Psoas muscle (tissue), 8 donors: ENCODE data around the gene PIP5K1B. TPM values are rescaled to one million over a fixed set of nuclear protein-coding genes. Genes with fewer than 3 reads are reported as not detected.

Experiments
- ATAC-seq, 4 donors: fragments of 200-7000 bp; cut with Tn5 transposase; one replicate each; pipeline ENCODE4 v1.9.1; 2020; ENCODE audit warnings: moderate library complexity in 3 of 4, mild to moderate bottlenecking in 2 of 4
- DNase-seq, 2 donors: peaks; one replicate each; pipeline ENCODE4 v3.0.0-alpha.2; 2020
- H3K27ac ChIP-seq: fragments of 200-600 bp; one replicate; pipeline ENCODE4 v1.8.0; 2022
- H3K27me3 ChIP-seq, 3 donors: fragments of 200-600 bp in 1 of 3; one replicate each; pipeline versions ENCODE4 v1.6.1 to v1.8.0; 2013 to 2022; ENCODE audit warnings: low read length in 2 of 3, mild to moderate bottlenecking in 2 of 3, moderate library complexity in 1 of 3; ENCODE audit not compliant: insufficient read depth in 3 of 3
- H3K36me3 ChIP-seq, 2 donors: fragments of 200-600 bp in 1 of 2; one replicate each; pipeline versions ENCODE4 v1.6.1 to v1.8.0; 2013 to 2022; ENCODE audit warnings: low read depth in 1 of 2, mild to moderate bottlenecking in 1 of 2, moderate library complexity in 1 of 2; ENCODE audit not compliant: insufficient read depth in 1 of 2
- H3K4me1 ChIP-seq: fragments of 200-600 bp; one replicate; pipeline ENCODE4 v1.8.0; 2022
- H3K4me3 ChIP-seq: fragments of 200-600 bp; one replicate; pipeline ENCODE4 v1.8.0; 2022; ENCODE audit warnings: mild to moderate bottlenecking
- H3K9me3 ChIP-seq: fragments of 200-600 bp; one replicate; pipeline ENCODE4 v1.8.0; 2022
- WGBS, 3 donors: extraction: QIAGEN DNeasy Blood & Tissue Kit; methylation state at CpG; one replicate each; pipeline versions ENCODE4 v1.1.6 to v1.1.7; 2013; 5-methylcytosine and 5-hydroxymethylcytosine counted together
- intact Hi-C, 2 donors: fragments of 100-400 bp; cut with DNase I; formaldehyde crosslinking; loops; one replicate each; pipeline versions ENCODE4 v1.11.0 to v1.14.2; 2022
- polyA plus RNA-seq, 3 donors: library from polyadenylated mRNA; stranded (reverse); fragments of 200-250 nt; gene quantifications; one replicate each; pipeline ENCODE4 v1.2.3, GENCODE V29; 2013
- total RNA-seq, 4 donors: library from RNA; stranded (reverse); fragmentation: NEBNext Ultra II Directional in 2 of 4; extraction: Animal tissue kit (Norgen Biotek cat#: 25700) in 2 of 4; gene quantifications; one replicate each; pipeline versions ENCODE4 v1.2.1 to v1.2.4, GENCODE V29; 2021 to 2023
- TF ChIP-seq, protein P1 (sequence below): fragments of 200-600 bp; IDR thresholded peaks from one replicate; pipeline ENCODE4 v1.8.0; 2022; ENCODE audit warnings: antibody characterized with exemption
- donor health status: healthy with polysubstance abuse.
- donor health status: DM: no; HTN: no; CAD: no; lungs with moderate emphysema.
- donor health status: Bipolar disorder and iron deficiency.
- donor health status: healthy.
- donor health status: DM: yes; HTN: yes; CAD: no.
- donor health status: DM: no; HTN: no; CAD: no.
- donor health status: DM: no; HTN: no; CAD: no.
- donor health status: DM: yes; HTN: yes; CAD: no.

Gene PIP5K1B
- total and polyA plus RNA-seq, 7 donors, result 0.48 to 2.5 (median 1.7) TPM

DNA sequence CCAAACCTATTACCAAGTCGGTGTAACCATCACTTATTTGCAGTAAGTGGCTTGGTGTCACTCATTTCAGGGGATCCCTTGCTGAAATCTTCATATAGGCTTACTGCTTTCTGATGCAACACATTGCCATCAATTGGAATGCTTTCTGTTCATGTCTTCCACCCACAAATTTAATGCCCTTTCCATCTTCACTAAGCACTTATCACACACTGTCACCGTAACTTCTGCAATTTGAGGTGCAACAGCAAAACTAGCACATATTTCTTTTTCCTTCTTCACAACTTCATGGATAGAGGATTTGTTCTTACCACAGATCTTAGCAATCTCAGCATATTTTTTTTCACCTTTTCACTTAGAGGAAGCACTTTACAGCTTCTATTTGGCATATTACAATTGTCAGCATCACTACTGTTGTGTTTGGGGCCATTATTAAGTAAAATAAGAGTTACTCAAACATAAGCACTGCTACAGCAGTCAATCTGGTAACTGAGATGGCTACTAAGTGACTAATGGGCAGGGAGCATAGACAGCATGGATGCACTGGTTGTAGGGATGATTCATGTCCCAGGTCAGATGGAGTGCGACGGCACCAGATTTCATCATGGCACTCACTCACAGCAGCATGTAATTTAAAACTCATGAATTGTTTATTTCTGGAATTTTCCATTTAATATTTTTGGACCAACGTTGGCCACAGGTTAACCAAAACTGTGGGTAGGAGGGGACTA lies 70.1 kb downstream of the PIP5K1B start:
- Histone ChIP-seq H3K36me3 (no peaks in the 10 kb centered on the region), H3K27ac (no peak overlapping the region), H3K9me3 (no peaks in the 10 kb centered on the region), H3K27me3 (peaks cover 0 to 2% (median 0%) of the 10 kb centered on the region in 3 donors), H3K4me3 (no peak overlapping the region), H3K4me1 (peaks cover 6% of the 10 kb centered on the region)
- ATAC-seq (peak in 3 of 4 donors; percentile 57 to 65 (median 61)), DNase-seq (peak in 1 of 2 donors; percentile 46)
- TF ChIP-seq, protein P1, sequence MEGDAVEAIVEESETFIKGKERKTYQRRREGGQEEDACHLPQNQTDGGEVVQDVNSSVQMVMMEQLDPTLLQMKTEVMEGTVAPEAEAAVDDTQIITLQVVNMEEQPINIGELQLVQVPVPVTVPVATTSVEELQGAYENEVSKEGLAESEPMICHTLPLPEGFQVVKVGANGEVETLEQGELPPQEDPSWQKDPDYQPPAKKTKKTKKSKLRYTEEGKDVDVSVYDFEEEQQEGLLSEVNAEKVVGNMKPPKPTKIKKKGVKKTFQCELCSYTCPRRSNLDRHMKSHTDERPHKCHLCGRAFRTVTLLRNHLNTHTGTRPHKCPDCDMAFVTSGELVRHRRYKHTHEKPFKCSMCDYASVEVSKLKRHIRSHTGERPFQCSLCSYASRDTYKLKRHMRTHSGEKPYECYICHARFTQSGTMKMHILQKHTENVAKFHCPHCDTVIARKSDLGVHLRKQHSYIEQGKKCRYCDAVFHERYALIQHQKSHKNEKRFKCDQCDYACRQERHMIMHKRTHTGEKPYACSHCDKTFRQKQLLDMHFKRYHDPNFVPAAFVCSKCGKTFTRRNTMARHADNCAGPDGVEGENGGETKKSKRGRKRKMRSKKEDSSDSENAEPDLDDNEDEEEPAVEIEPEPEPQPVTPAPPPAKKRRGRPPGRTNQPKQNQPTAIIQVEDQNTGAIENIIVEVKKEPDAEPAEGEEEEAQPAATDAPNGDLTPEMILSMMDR, result no peak
- intact Hi-C loops, result loop anchor here in 1 of 2 donors (10.0 kb wide), 1 partner anchor 70 kb away; the partner anchor contains the start of gene PIP5K1B
- 50 to 61% (median 58%) methylated on average over 5 of the region's 5 CpGs for WGBS, 3 donors

DNA sequence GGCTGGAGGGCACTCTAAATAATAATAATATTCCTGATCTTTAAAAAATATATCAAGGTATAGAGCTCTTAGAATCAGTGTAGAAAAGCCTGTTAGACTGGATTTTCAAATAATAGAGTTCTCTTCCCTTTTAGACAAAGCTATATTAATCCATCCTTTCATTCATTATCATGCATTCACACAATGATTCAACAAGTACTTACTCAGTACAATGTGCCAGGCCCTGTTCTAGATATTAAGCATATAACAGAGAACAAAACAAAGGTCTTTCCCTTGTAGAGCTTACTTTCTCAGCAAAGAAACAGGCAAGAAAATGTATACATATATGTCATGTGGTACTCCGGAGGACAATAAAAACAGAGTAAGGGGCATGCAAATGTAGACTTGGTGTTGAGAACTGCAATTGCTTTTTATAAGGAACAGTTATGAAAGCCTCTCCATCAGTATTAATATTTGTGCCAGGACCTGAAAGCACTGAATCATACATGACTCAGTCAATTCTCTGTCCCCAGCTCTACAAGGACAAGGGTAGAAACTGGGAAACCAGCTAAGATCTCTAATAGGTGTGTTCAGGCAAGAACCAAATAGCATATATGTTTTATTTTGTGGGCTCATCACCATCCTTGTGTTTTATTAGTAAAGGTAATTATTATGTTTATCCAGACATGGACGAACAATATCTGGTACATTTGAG lies 72.2 kb downstream of the PIP5K1B start:
- H3K27ac ChIP-seq, result no peak overlapping the region
- intact Hi-C loops, result loop anchor here in 1 of 2 donors (10.0 kb wide), 1 partner anchor 72 kb away; the partner anchor contains the start of gene PIP5K1B
- TF ChIP-seq, protein P1, result no peak
- 92 to 96% (median 93%) methylated on average over 2 of the region's 2 CpGs for whole genome bisulfite sequencing, 3 donors
- H3K4me3 ChIP-seq, result no peak overlapping the region
- DNase-seq (no peak), ATAC-seq (no peak)
- H3K9me3 ChIP-seq, result no peaks in the 10 kb centered on the region
- H3K36me3 ChIP-seq, result no peaks in the 10 kb centered on the region
- peaks cover 21% of the 10 kb centered on the region for H3K4me1 ChIP-seq
- H3K27me3 ChIP-seq, result peaks cover 0 to 2% (median 0%) of the 10 kb centered on the region in 3 donors

DNA sequence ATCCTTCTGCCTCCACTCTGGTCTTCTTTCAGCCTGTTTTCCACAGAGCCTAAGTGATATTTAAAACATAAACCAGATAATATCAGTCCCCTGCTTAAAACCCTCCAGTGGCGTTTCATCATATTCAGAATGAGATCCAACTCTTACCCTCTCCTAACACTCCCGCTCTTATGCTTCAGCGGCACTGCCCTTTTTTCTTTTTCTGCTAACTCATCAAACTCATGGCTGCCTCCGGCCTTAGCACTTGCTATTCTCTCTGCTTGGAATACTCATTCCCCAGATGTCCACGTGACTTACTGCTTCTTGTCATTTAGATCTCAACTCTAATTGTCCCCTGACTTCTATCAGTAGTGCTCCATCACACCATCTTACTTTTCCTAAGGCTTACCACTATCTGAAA lies 73.6 kb downstream of the PIP5K1B start:
- Histone ChIP-seq H3K27me3 (no peaks in the 10 kb centered on the region), H3K4me3 (no peak overlapping the region), H3K27ac (no peak overlapping the region), H3K9me3 (no peaks in the 10 kb centered on the region), H3K36me3 (no peaks in the 10 kb centered on the region), H3K4me1 (peaks cover 34% of the 10 kb centered on the region)
- ATAC-seq, result no peak
- intact Hi-C loops, result loop anchor here in 1 of 2 donors (10.0 kb wide), 1 partner anchor 74 kb away; the partner anchor contains the start of gene PIP5K1B
- no peak for DNase-seq
- 91 to 94% (median 93%) methylated on average over 5 of the region's 5 CpGs for WGBS, 3 donors
- TF ChIP-seq, protein P1, result no peak

DNA sequence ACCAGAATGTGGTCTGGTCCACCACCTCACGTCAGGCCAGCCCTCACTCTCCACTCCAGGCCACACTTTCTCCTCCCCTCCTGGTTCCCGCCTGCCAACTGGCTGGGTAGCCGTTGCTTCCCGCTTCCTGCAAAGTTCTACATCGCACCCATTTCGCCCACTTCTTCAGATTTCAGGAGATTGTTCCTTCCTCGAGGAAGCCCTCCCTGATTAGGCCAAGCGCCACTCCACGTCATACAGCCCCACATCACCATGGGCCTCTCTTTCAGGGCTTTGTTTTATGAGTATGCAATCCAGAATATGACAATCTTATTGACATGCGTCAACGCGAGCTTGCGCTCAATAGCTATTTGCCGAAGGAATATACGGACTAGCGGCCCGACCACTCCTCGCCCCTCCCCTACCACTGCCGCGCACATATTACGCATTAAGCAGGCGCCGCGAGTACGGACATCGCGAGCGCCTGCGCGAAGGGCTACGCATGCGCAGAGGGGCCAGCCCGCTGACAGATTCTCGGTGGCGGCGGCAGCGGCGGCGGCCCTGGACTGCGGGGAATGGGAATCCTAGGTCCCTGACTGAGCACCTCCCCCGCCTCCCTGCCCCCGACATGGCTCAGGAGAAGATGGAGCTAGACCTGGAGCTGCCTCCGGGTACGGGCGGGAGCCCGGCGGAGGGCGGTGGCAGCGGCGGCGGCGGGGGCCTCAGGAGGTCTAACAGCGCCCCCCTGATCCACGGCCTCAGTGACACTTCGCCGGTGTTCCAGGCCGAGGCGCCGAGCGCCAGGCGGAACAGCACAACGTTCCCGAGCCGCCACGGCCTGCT lies 74.7 kb downstream of the PIP5K1B start:
- peak overlapping the region; percentile 77 for H3K4me3 ChIP-seq
- TF ChIP-seq, protein P1, result peak; percentile 28
- ATAC-seq (peak; percentile 91 to 96 (median 95)), DNase-seq (peak; percentile 96 to 98)
- no peaks in the 10 kb centered on the region for H3K9me3 ChIP-seq
- H3K27ac ChIP-seq, result peak overlapping the region; percentile 93
- H3K4me1 ChIP-seq, result peaks cover 45% of the 10 kb centered on the region
- intact Hi-C loops, result loop anchor here (10.0 kb wide), 2 partner anchors 75 to 115 kb away; partner anchors contain the start of gene PIP5K1B (in 1 of the 2)
- 0 to 1% (median 1%) methylated on average over 52 to 65 of the region's 65 CpGs for WGBS, 3 donors
- no peaks in the 10 kb centered on the region for H3K36me3 ChIP-seq
- no peaks in the 10 kb centered on the region for H3K27me3 ChIP-seq
